K562 (cell line): ENCODE data around the gene RNFT2.

Experiments used
- ASH1L ChIP-seq: fragments of 450-650 bp; IDR thresholded peaks from 2 replicates; pipeline ENCODE4 v1.6.1; 2018; ENCODE audit warnings: borderline replicate concordance, mild to moderate bottlenecking, low read depth; ENCODE audit not compliant: partially characterized antibody
- CREB5 ChIP-seq: fragments of 250-450 bp; sonication (Bioruptor Pico); IDR thresholded peaks from 2 replicates; pipeline ENCODE4 v1.5.0; 2020; ENCODE audit warnings: mild to moderate bottlenecking
- RBM22 ChIP-seq: fragments of 200-400 bp; formaldehyde crosslinking; IDR thresholded peaks from 2 replicates; pipeline ENCODE4 v1.6.1; 2018; ENCODE audit warnings: low read length, low read depth; ENCODE audit not compliant: poor library complexity, severe bottlenecking

GRCh38 chr12:116813271-116814041 lies 75.3 kb downstream of the RNFT2 start:
- TF ChIP-seq RBM22 (no peak), ASH1L (no peak), CREB5 (CRISPR knock-in tag) (no peak)
